ENCODE results near the gene BMPR1A. TPM values are rescaled to one million over a fixed set of nuclear protein-coding genes. Genes with fewer than 3 reads are reported as not detected.
A peak's percentile ranks its signal among the peaks of the same experiment; 100 is the strongest.
"Not testable (repeated sequence)": the region's sequence is repeated elsewhere in the genome, so short reads cannot be mapped to it uniquely, and the experiment has no call there.

The BMPR1A gene
- total RNA-seq, 1 donor from 2014 or later: 58.5 TPM

GRCh38 chr10:86849181-86849894 is 92.9 kb downstream of the BMPR1A start:
- DNase-seq: no peak

DNA sequence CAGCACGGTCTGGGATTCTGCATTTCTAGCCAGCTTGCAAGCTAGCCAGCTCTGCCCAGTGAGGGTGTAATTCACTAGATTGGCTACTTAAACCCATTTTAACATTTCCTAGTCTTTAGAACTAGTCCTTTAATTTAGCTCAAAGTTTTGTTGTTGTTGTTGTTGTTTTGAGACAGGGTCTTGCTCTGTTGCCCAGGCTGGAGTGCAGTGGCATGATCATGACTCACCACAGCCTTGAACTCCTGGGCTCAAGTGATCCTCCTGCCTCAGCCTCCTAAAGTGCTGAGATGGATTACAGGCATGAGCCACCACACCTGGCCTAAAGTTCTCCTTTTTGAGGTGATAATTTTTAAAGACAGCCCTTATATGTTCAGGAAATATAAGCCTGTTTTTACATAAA is 94.1 kb downstream of the BMPR1A start:
- no peak for DNase-seq

DNA sequence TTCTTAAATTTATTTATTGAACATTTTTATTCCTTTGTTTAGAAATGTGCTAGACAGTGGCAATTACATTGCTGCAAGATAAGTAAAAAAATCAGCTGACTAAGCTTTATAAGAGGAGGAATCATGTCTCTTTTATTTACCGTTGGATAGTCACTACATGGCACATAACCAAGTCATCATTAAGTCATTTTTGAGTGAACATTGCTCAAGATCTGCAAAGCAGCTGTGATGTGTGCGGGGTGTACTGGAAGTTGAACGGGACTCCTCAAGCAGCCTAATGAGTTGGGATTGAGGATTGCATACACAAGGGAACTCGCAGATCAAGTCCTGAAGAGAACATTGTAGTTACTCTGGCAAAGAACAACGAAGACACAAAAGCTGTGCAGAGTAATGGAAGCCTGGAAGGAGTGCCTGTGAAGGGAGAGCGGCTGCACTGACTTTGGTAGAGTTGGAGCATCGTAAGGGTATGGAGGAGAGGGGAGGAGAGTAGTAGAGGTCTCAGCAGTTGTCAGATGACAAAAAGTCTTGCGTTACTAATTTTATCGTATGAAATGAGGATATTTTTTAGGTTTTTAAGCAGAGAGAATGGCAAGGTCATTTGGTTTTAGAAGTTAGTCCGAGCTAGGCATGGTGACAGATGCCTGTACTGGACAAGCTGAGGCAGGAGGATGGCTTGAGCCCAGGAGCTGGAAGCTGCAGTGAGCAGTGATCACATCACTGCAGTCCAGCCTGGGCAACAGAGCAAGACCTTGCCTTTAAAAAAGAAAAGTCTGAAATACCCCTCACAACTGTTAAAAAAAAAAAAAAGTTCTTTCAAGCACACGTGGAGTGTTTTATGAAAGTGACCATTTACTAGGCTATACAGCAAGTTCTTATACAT is 95.1 kb downstream of the BMPR1A start:
- peak; percentile 89 for DNase-seq

DNA sequence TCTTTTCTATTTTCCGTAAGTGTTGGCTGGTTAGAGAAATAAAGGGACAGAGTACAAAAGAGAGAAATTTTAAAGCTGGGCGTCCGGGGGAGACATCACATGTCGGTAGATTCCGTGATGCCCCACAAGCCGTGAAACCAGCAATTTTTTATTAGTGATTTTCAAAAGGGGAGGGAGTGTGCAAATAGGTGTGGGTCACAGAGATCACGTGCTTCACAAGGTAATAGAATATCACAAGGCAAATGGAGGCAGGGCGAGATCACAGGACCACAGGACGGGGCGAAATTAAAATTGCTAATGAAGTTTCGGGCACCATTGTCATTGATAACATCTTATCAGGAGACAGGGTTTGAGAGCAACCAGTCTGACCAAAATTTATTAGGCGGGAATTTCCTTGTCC is 97.2 kb downstream of the BMPR1A start:
- DNase-seq: not testable (repeated sequence)

DNA sequence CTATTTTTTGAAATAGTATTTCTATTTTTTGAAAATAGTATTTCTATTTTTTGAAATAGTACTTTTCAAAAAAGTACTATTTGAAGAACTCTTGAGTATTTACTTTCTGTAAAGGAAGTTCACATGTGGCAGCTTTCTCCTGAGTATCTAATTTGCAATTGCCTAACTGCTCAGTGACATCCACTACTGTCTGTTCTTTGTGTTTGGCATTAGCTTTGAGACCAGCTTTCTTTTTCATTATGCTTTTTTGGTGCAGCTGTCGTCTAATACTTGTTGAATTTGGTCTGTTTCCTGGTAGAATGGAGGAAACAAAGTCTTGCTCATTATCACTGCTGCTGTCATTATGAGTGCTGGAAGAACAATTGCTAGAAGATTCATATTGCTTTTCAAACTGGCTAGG is 99.1 kb downstream of the BMPR1A start:
- DNase-seq: no peak

DNA sequence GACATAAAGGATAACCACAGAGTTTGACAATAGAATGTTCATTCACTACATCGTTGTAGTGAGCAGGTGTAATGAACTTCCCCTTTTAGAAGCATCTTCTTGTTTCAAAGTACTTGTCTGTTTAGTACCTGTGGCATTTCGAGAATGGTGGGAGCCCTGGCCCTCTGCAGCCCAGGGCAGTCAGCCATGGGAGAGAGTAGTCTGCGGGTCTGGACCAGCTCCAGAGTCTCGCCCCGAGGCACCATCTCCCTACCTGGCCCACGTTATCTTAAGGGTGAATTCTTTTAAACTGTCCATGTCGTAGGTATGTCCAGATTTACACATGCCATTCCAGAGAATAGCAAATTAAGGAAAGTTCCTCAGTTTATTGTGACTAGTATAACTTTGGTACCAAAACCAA is 99.7 kb downstream of the BMPR1A start:
- no peak for DNase-seq

GRCh38 chr10:86857128-86857721 is 100.8 kb downstream of the BMPR1A start:
- no peak for DNase-seq

- DNase-seq: no peak
These were observed 101.6 kb downstream of the BMPR1A start for GRCh38 chr10:86858011-86858410.

DNA sequence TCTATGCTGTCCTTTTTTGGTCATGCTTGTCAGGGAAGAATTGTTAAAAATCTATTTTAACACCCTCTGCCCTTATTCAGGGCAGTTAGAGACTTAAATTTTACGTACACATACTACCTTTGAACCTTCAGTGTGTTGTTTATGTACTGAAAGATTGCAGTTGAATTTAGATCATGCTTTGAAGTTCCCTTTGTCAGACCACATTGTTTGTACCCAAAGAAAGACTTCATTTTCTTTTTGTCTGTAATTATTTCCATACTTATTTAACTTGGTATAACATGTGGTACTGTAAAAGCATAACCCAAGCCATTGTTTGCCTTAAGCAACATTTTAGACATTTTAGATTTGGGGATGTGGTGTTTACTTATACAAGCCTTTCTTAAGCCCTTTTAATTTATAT is 104.9 kb downstream of the BMPR1A start:
- DNase-seq: peak; percentile 21

DNA sequence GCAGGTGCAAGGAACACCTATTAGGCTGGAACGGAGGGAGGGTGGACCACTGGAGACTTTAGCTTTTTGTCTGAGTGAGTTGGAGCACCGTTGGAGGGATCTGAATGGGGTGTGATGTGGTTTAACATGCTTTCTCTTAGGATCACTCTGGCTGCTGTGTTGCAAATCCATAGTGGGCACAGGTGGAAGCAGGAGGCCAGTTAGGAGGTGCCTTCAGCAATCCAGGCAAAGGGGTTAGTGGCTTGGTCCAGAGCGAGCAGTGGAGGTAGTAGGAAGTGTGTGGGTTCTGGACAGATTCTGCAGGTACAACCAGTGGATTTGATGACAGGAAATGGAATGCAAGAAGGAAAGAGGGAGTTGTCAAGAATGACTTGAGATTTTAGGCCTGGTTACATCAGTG is 106.0 kb downstream of the BMPR1A start:
- no peak for DNase-seq

DNA sequence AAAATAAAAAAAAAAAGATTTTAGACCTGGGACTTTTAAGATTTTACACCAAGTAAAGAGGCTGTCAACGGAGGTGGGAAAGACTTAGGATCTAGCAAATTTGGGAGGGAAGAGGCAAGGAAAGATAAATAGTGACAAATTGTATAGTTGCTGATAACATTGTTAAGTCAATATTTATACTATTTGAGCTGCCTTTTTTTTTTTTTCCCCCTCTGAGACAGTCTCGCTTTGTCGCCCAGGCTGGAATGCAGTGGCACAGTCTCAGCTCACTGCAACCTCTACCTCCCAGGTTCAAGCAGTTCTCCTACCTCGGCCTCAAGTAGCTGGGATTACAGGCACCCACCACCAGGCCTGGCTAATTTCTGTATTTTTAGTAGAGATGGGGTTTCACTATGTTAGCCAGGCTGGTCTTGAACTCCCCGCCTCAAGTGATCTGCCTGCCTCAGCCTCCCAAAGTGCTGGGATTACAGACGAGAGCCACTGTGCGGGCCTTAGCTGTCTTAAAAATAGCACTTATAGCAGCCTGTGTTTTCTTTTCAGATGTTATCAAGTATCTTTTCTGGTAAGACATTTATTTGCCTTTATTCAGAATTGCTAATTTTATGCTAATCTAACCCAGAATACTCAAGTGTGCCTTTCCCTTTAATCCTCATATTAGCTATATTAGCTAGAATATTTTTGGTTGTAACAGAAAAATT is 106.5 kb downstream of the BMPR1A start:
- no peak for DNase-seq

DNA sequence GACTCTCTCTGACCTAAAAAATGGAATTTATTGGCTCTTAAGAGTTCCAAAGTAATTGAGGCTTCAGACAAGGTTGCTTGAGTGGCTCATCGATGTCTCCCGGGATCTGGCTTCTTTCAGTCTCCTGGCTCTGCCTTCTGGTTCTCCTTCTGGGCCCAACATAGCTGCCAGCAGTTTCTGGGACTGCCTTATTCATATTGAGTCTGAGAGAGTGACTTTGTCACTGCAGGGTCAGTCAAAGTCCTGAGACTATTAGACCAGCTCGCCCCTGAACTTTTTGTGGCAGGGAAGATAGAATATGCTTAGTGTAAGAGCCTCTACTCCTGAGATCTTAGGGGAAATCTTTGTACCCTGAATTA is 107.0 kb downstream of the BMPR1A start:
- no peak for DNase-seq

DNA sequence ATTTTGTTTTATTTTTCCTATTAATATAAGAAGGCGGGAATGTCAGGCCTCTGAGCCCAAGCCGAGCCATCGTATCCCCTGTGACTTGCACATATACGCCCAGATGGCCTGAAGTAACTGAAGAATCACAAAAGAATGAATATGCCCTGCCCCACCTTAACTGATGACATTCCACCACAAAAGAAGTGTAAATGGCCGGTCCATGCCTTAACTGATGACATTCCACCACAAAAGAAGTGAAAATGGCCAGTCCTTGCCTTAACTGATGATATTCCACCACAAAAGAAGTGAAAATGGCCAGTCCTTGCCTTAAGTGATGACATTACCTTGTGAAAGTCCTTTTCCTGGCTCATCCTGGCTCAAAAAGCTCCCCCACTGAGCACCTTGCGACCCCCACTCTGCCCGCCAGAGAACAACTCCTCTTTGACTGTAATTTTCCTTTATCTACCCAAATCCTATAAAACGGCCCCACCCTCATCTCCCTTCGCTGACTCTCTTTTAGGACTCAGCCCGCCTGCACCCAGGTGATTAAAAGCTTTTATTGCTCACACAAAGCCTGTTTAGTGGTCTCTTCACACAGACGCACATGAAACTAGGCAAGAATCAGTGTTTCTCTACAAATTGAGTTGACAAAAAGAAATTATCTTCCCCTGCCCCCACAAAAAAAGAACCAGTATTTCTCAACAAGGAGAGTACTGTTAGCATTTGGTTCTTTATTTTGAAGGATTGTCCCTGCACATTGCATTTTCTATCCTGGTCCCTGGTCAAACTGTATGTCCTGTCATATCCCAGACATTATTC is 108.8 kb downstream of the BMPR1A start:
- DNase-seq: not testable (repeated sequence)

DNA sequence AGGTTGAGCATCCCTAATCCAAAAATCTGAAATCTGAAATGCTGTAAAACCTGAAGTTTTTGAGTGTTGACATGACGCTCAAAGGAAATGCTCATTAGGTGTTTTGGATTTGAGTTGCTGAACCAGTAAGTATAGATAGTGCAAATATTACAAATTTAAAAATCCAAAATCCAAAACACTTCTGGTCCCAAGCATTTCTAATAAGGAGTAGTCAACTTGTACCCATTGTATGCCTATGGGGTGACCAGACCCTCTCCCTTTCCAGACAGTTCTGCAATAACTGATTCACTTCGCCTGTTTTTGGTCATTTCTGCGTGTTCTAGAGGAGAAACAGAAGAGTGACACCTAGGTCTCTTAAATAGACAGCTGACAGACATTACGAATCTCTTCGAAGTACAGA is 110.7 kb downstream of the BMPR1A start:
- no peak for DNase-seq

GRCh38 chr10:86868353-86868752 is 111.9 kb downstream of the BMPR1A start:
- peak; percentile 50 for DNase-seq

GRCh38 chr10:86870679-86871078 is 114.3 kb downstream of the BMPR1A start:
- no peak for DNase-seq

GRCh38 chr10:86871563-86872183 is 115.3 kb downstream of the BMPR1A start:
- DNase-seq: no peak

DNA sequence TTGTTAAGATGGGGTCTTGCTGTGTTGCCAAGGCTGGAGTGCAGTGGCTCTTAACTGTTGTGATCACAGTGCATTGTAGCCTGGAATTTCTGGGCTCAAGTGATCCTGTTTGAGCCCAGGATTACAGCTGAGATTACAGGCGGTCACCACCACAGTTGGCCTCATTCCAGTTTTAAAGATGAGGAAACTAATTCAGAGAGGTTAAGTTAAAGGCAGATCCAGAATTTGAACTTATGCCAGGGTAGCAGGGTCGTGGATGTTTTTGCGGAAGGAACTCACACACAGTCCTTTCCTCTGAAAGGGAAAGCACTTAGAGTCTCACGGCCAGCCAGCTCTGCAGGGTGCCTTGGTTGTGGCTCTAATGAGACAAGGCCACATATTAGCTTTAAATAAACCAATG is 116.3 kb downstream of the BMPR1A start:
- DNase-seq: no peak

GRCh38 chr10:86876748-86877147 is 120.3 kb downstream of the BMPR1A start:
- peak; percentile 48 for DNase-seq

GRCh38 chr10:86878983-86879713 is 122.7 kb downstream of the BMPR1A start:
- DNase-seq: no peak

- no peak for DNase-seq
These were observed 124.6 kb downstream of the BMPR1A start for GRCh38 chr10:86880971-86881370.
